ENCODE results near the gene KIZ. TPM values are rescaled to one million over a fixed set of nuclear protein-coding genes. Genes with fewer than 3 reads are reported as not detected.

The KIZ gene
- total and polyA plus RNA-seq, 2 of the 4 experiments (the other 2 are of a cell fraction): 9.9 to 14.0 TPM

DNA sequence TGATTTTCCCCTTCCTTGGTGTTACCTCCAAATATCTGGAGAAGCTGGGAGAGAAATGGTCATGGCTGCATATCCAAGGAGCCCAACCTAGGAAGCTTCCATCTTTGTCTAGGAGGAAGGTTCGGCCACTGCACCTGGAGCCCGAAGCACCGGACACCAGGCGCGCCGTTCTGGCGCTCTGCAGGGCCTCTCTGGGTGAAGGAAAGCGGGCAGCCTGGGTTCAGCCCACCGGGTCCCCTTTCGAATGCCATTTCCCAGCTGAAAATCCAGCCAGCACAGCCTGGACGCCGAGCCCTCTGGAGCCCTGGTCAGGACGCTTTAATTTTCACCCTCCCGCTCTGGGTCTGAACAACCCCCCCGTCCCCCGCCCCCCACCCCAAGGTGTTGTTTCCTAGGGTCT, 21.0 kb upstream of the KIZ start:
- dilution Hi-C loops (cut with HindIII; ENCODE audit: low sequenced_read_pairs, unreplicated experiment): no loop called here

More for the DNA sequence above, 21.0 kb upstream of the KIZ start:
- no peak overlapping the region for H3K18ac ChIP-seq (ENCODE audit: low read depth, low read length)
- no peak overlapping the region for H3K9ac ChIP-seq (ENCODE audit: low read depth, low read length)
- H2BK5ac ChIP-seq (ENCODE audit: low read depth, low read length, poor library complexity, severe bottlenecking): no peak overlapping the region
- no peak overlapping the region for H3K4me3 ChIP-seq (ENCODE audit: insufficient read depth, low read depth, low read length)
- H3K23ac ChIP-seq (ENCODE audit: low read depth, low read length): no peak overlapping the region
- H3K9me1 ChIP-seq (ENCODE audit: insufficient read depth, low read length): no peaks in the 10 kb centered on the region; the same call in 1 of the 2 replicates
- ATAC-seq (ENCODE audit: low read depth): no peak
- H2BK20ac ChIP-seq (ENCODE audit: low read depth, low read length): no peak overlapping the region
- no peak overlapping the region for H3K4me2 ChIP-seq (ENCODE audit: low read depth, low read length)
- ChIA-PET POLR2A (ENCODE audit: unreplicated experiment) (no interaction called here), CTCF (no interaction called here)
- no peak overlapping the region for H3K56ac ChIP-seq (ENCODE audit: extremely low read depth, insufficient read depth, low read length)
- no peak overlapping the region for H3K27ac ChIP-seq (ENCODE audit: insufficient read depth, low read length)
- TF ChIP-seq BHLHE40 (IDR thresholded peaks at IDR 0.05; ENCODE audit: low read depth, low read length): no peak
- TF ChIP-seq MXI1 (IDR thresholded peaks at IDR 0.05; ENCODE audit: borderline replicate concordance, low read depth, low read length): no peak
- no peak for TF ChIP-seq SMC3 (IDR thresholded peaks at IDR 0.05; ENCODE audit: low read depth, low read length)
- TF ChIP-seq RAD21 (IDR thresholded peaks at IDR 0.05; ENCODE audit: low read length): no peak
- no peak for TF ChIP-seq CEBPB (IDR thresholded peaks at IDR 0.05; ENCODE audit: low read depth, low read length)
- TF ChIP-seq, protein P1, sequence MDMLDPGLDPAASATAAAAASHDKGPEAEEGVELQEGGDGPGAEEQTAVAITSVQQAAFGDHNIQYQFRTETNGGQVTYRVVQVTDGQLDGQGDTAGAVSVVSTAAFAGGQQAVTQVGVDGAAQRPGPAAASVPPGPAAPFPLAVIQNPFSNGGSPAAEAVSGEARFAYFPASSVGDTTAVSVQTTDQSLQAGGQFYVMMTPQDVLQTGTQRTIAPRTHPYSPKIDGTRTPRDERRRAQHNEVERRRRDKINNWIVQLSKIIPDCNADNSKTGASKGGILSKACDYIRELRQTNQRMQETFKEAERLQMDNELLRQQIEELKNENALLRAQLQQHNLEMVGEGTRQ (IDR thresholded peaks at IDR 0.05; ENCODE audit: low read depth, low read length): no peak
- TF ChIP-seq MAZ (IDR thresholded peaks at IDR 0.05; ENCODE audit: borderline replicate concordance, low read depth, low read length): no peak
- TF ChIP-seq, protein P2, sequence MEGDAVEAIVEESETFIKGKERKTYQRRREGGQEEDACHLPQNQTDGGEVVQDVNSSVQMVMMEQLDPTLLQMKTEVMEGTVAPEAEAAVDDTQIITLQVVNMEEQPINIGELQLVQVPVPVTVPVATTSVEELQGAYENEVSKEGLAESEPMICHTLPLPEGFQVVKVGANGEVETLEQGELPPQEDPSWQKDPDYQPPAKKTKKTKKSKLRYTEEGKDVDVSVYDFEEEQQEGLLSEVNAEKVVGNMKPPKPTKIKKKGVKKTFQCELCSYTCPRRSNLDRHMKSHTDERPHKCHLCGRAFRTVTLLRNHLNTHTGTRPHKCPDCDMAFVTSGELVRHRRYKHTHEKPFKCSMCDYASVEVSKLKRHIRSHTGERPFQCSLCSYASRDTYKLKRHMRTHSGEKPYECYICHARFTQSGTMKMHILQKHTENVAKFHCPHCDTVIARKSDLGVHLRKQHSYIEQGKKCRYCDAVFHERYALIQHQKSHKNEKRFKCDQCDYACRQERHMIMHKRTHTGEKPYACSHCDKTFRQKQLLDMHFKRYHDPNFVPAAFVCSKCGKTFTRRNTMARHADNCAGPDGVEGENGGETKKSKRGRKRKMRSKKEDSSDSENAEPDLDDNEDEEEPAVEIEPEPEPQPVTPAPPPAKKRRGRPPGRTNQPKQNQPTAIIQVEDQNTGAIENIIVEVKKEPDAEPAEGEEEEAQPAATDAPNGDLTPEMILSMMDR (conservative IDR thresholded peaks at IDR 0.05; ENCODE audit: low read depth, low read length): no peak
- no peak for TF ChIP-seq ELK1 (IDR thresholded peaks at IDR 0.05; ENCODE audit: borderline replicate concordance, low read depth, low read length)
- no peak for TF ChIP-seq RCOR1 (IDR thresholded peaks at IDR 0.05; ENCODE audit: insufficient replicate concordance, low read length)
- no peak for TF ChIP-seq NFE2L2 (IDR thresholded peaks at IDR 0.05; ENCODE audit: low read depth, low read length)
- TF ChIP-seq CHD1 (IDR thresholded peaks at IDR 0.05; ENCODE audit: low read depth, low read length): no peak
- TF ChIP-seq RFX5 (IDR thresholded peaks at IDR 0.05; ENCODE audit: low read depth, low read length): no peak
- no peak for TF ChIP-seq POLR2A (IDR thresholded peaks at IDR 0.05; ENCODE audit: low read depth, low read length)
- no peak overlapping the region for H2AFZ ChIP-seq (replicated peaks; ENCODE audit: low read length, poor library complexity)
- H3K79me1 ChIP-seq (ENCODE audit: low read depth in 1 of 2, low read length in 2 of 2): no peaks in the 10 kb centered on the region
- H3K14ac ChIP-seq (replicated peaks; ENCODE audit: low read depth, low read length): no peak overlapping the region
- peaks cover 82% of the 10 kb centered on the region for H3K27me3 ChIP-seq (ENCODE audit: control insufficient read depth, insufficient read depth, low read length)
- H3K36me3 ChIP-seq (ENCODE audit: control insufficient read depth, insufficient read depth, low read length): no peaks in the 10 kb centered on the region
- no peak overlapping the region for H4K8ac ChIP-seq (ENCODE audit: low read depth in 2 of 2, low read length in 2 of 2)
- no peaks in the 10 kb centered on the region for H4K20me1 ChIP-seq (ENCODE audit: insufficient read depth, low read length)
- H3K9me3 ChIP-seq (ENCODE audit: control insufficient read depth, insufficient read depth, low read length): peaks cover 4% of the 10 kb centered on the region
- no peak overlapping the region for H2BK15ac ChIP-seq (ENCODE audit: low read depth, low read length)
- no peak overlapping the region for H4K5ac ChIP-seq (ENCODE audit: low read depth, low read length)
- H2AK5ac ChIP-seq (ENCODE audit: low read depth, low read length): no peak overlapping the region
- H4K91ac ChIP-seq (ENCODE audit: insufficient read depth, low read depth, low read length): no peak overlapping the region
- H2AK9ac ChIP-seq (replicated peaks; ENCODE audit: low read depth, low read length, poor library complexity): no peak overlapping the region
- intact Hi-C loops (cut with micrococcal nuclease): no loop called here
- no peak for DNase-seq
- WGBS, 2 experiments (ENCODE audit: extremely low coverage in 2 of 2, insufficient read length in 1 of 2): 3% methylated on average over 5 of the region's 16 CpGs; no CpG with 5 or more reads in 1 of the 2 experiments
- BruUV-seq (replicated peaks): no TSS peak
- H3K4me1 ChIP-seq (ENCODE audit: control insufficient read depth, insufficient read depth, low read length): peaks cover 5% of the 10 kb centered on the region; the same call in 1 of the 2 replicates
- H3K4ac ChIP-seq (ENCODE audit: low read depth, low read length): no peak overlapping the region
- H2BK120ac ChIP-seq (ENCODE audit: low read depth, low read length): no peak overlapping the region
- in situ Hi-C loops (cut with MboI; ENCODE audit: low sequenced_read_pairs): no loop called here

Data from IMR-90 (cell line).